ENCODE measurements around the gene C2CD4D. TPM values are rescaled to one million over a fixed set of nuclear protein-coding genes. Genes with fewer than 3 reads are reported as not detected.

Gene C2CD4D
- total and polyA plus RNA-seq, 8 donors, result 0.35 to 1.2 (median 0.59) TPM

DNA sequence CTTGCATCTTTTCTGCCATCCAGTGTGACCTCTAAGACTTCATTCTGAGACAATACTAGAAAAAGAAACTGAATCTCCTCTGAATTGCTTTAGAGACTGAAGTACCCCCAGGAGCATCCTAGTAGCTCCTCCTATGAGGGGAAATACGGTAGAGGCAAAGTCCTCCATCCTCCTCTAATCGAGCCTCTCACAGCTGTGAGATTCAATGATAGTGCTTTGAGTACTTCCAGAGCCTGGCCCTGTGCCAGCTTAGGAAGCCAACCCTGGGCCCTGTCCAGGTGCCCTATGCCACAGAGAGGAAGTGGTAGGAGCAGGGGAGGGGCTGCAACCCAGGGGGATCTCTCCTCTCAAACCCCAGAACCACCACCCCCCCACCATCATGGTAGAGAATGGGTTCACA, 18.7 kb downstream of the C2CD4D start:
- DNase-seq (peak in 5 of 6 donors; percentile 68 to 91 (median 78)), ATAC-seq (peak; percentile 55 to 74 (median 66)), FAIRE-seq (no peak)
- WGBS, 2 donors, result 2 to 4% methylated on average over 2 of the region's 2 CpGs
- Histone ChIP-seq H3K9me3 (no peaks in the 10 kb centered on the region), H3K27ac (peak overlapping the region in 2 of 4 donors; percentile 31 to 55), H3K4me1 (peaks cover 9 to 27% (median 18%) of the 10 kb centered on the region in 3 donors), H3K27me3 (no peaks in the 10 kb centered on the region), H3K4me3 (no peak overlapping the region), H3K36me3 (peaks cover 0 to 25% (median 0%) of the 10 kb centered on the region in 3 donors)
- intact Hi-C loops (cut with DNase I), result loop anchor here in 1 of 3 donors (10.0 kb wide), 1 partner anchor 46 kb away; no protein-coding TSS in a partner anchor
- TF ChIP-seq, protein P1, sequence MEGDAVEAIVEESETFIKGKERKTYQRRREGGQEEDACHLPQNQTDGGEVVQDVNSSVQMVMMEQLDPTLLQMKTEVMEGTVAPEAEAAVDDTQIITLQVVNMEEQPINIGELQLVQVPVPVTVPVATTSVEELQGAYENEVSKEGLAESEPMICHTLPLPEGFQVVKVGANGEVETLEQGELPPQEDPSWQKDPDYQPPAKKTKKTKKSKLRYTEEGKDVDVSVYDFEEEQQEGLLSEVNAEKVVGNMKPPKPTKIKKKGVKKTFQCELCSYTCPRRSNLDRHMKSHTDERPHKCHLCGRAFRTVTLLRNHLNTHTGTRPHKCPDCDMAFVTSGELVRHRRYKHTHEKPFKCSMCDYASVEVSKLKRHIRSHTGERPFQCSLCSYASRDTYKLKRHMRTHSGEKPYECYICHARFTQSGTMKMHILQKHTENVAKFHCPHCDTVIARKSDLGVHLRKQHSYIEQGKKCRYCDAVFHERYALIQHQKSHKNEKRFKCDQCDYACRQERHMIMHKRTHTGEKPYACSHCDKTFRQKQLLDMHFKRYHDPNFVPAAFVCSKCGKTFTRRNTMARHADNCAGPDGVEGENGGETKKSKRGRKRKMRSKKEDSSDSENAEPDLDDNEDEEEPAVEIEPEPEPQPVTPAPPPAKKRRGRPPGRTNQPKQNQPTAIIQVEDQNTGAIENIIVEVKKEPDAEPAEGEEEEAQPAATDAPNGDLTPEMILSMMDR (IDR thresholded peaks at IDR 0.05), result no peak

DNA sequence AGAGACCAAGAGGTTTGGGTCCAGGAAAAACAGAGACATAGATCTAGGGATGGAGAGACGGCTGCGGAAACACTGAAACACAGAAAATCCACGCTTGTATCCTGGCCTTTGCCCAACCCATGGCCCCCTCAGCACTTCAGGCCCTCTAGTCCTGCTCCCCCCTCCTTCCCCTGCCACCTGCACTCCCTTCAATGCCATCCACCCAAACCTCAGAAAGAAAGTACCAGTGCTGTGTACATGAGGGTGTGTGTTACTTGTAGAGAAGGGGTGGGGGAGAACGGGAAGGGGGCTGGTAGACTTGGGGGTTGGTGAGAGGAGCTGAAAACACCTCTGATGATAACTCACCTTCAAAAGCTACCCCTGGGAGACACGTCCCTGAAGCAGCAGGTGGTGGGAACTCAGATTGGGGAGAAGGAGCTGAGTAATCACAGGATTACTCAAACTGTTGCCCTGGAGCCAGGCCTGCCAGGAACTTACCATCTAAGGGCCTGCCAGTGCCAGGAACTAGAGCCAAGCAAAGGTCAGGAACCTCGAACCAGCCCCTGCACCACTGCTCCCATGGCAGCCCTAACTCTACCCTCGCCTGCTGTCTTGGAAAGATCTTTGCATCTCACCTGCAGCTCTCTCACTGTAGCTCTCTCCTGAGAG, 19.5 kb downstream of the C2CD4D start:
- intact Hi-C loops (cut with DNase I), result loop anchor here in 1 of 3 donors (10.0 kb wide), 1 partner anchor 45 kb away; no protein-coding TSS in a partner anchor
- 59 to 60% methylated on average over 7 of the region's 7 CpGs for WGBS, 2 donors
- DNase-seq (peak in 5 of 6 donors; percentile 73 to 80 (median 76)), FAIRE-seq (no peak), ATAC-seq (peak; percentile 73 to 91 (median 85))
- Histone ChIP-seq H3K27me3 (no peaks in the 10 kb centered on the region), H3K9me3 (no peaks in the 10 kb centered on the region), H3K36me3 (peaks cover 0 to 25% (median 3%) of the 10 kb centered on the region in 3 donors), H3K4me1 (peaks cover 9 to 24% (median 18%) of the 10 kb centered on the region in 3 donors), H3K27ac (peak overlapping the region in 2 of 4 donors; percentile 31 to 55), H3K4me3 (no peak overlapping the region)
- TF ChIP-seq, protein P1 (IDR thresholded peaks at IDR 0.05), result no peak

DNA sequence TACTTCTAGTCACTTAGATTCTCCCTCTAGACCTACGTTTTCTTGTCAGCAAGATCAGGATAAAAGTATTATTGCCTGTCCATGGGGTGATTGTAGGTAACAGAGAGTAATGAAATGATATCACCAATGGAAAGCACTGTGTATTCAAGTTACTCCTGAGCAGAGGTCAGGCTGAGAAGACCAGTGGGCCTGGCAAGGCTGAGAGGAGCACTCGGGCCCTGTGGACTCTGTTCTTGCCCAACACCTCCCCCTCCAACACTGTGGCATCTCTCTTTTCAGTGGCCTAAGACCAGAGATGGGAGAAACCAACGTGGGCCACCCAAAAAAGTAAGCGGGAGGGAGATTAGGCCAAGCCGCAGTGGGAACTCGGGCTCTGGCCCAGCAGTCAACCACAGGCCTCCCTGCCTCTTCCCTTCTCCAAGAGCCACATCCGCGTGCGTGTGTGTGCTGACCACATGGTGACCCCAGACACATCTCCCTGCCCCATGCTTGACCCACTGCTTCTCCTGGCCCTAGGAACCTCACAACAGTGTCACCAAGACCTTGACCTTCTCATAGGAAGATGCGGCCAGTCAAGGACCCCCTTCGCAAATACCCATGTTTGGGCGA, 20.3 kb downstream of the C2CD4D start:
- Histone ChIP-seq H3K4me3 (no peak overlapping the region), H3K4me1 (peaks cover 9 to 24% (median 18%) of the 10 kb centered on the region in 3 donors), H3K9me3 (no peaks in the 10 kb centered on the region), H3K27ac (no peak overlapping the region), H3K36me3 (peaks cover 0 to 33% (median 11%) of the 10 kb centered on the region in 3 donors), H3K27me3 (no peaks in the 10 kb centered on the region)
- 83 to 84% methylated on average over 12 of the region's 12 CpGs for WGBS, 2 donors
- no peak for FAIRE-seq
- no peak for DNase-seq
- no peak for ATAC-seq
- intact Hi-C loops (cut with DNase I), result no loop called here
- TF ChIP-seq, protein P1 (IDR thresholded peaks at IDR 0.05), result no peak

DNA sequence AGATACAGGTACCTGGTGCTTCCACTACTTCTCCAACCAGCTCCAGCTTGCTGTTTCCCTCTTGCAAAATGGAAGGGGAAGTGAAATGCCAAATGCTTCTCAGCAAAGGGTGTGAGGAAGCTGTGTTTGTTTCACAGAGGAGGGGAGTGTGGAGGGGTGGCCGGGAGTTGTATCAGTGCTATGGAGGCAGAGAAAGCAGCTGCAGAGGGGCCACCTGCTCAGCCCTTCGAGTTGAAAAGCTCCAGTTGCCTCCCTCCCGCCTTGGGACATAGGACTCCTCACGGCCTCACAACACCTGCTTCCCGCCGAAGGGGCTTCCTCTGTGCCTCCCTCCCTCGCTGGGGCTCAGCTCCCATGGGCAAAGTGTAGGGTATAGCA, 22.3 kb downstream of the C2CD4D start:
- H3K4me3 ChIP-seq, result no peak overlapping the region
- H3K27ac ChIP-seq, result no peak overlapping the region
- no peaks in the 10 kb centered on the region for H3K9me3 ChIP-seq
- DNase-seq, result peak in 1 of 6 donors; percentile 43
- TF ChIP-seq, protein P1 (IDR thresholded peaks at IDR 0.05), result no peak
- no peaks in the 10 kb centered on the region for H3K27me3 ChIP-seq
- no peak for ATAC-seq
- peaks cover 0 to 53% (median 23%) of the 10 kb centered on the region in 3 donors for H3K36me3 ChIP-seq
- FAIRE-seq, result no peak
- intact Hi-C loops (cut with DNase I), result no loop called here
- WGBS, 2 donors, result 78 to 81% methylated on average over 7 of the region's 7 CpGs
- peaks cover 9 to 24% (median 18%) of the 10 kb centered on the region in 3 donors for H3K4me1 ChIP-seq

All from pancreas (tissue), 10 donors.